ENCODE measurements around the gene CCDC12. TPM values are rescaled to one million over a fixed set of nuclear protein-coding genes. Genes with fewer than 3 reads are reported as not detected.

Gene CCDC12
- total RNA-seq, 1 donor from 2014 or later, result 25.2 TPM

GRCh38 chr3:46908294-46908985, 68.1 kb downstream of the CCDC12 start:
- peak; percentile 85 to 86 for DNase-seq (ENCODE audit: low read depth in 2 of 2)

DNA sequence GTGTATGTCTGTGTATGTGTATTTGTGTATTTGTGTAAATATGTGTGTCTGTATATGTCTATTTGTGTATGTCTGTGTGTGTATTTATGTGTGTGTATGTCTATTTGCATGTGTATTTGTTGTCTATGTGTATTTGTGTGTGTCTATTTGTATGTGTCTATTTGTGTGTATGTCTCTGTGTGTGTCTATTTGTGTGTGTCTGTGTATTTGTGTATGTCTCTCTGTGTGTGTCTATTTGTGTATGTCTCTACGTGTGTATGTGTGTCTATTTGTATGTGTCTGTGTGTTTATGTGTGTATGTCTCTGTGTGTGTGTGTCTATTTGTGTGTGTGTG, 68.6 kb downstream of the CCDC12 start:
- no peak for DNase-seq (ENCODE audit: low read depth in 2 of 2)

- no peak for DNase-seq (ENCODE audit: low read depth in 2 of 2)
These were observed 69.3 kb downstream of the CCDC12 start for GRCh38 chr3:46907271-46907670.

DNA sequence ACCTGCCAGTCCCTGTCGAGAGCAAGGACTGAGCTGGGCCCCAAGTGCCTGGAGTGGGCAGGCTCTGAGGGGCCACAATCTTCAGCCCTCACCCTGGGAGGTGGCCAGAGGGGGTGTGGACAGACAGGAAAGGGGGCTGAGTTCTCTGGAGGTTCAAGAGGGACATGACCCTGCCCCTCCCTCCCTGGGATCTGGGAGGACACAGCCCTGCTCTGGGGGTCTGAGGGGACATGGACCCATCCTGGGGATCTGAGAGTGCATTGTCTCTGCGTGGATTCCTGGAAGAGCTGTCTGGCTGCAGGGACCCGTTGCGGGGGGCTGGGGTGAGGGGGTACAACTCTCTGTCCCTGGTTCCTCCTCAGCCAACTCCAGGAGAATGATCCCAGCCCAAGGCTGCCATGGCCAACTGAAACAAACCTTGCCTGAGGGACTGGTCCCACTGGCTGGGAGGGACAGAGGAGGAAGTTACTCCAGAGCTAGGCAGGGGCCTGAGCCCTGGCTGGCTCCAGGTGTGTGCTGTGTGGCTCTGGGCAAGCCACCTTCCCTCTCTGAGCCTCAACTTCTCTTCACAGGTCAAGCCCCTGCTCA, 70.0 kb downstream of the CCDC12 start:
- DNase-seq (ENCODE audit: low read depth in 2 of 2), result no peak

- DNase-seq (ENCODE audit: low read depth in 2 of 2), result no peak
These were observed 70.7 kb downstream of the CCDC12 start for GRCh38 chr3:46905661-46906451.

GRCh38 chr3:46905213-46905560, 71.4 kb downstream of the CCDC12 start:
- DNase-seq (ENCODE audit: low read depth in 2 of 2), result no peak

- DNase-seq (ENCODE audit: low read depth in 2 of 2), result no peak
These were observed 72.0 kb downstream of the CCDC12 start for GRCh38 chr3:46904303-46905212.

DNA sequence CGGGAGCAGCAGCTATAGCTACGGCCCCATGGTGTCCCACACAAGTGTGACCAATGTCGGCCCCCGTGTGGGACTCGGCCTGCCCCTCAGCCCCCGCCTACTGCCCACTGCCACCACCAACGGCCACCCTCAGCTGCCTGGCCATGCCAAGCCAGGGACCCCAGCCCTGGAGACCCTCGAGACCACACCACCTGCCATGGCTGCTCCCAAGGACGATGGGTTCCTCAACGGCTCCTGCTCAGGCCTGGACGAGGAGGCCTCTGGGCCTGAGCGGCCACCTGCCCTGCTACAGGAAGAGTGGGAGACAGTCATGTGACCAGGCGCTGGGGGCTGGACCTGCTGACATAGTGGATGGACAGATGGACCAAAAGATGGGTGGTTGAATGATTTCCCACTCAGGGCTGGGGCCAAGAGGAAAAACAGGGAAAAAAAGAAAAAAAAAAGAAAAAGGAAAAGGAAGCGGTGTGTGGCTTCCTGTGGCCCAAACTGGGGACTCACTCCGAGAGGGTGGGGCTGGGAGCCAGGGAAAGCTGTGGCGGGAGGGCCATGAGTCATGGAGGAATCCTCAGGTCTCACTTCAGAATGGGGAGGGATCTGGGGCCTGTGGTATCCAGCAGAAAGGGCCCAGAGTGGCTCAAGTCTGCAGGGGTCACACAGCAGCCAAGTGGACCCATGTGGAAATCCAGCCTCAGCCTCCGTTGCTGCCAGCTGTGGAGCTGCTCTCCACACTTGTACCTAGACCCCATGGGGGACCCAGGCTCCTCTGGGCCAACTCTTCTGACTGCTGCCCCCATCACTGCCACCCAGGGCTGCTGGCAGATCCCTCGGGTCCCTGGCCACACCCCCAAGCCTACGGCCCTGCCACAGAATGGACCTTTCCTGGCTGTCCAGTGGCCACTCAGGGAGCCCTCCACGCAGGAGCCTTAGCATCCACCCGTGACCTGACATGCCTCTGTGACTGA, 72.9 kb downstream of the CCDC12 start:
- DNase-seq (ENCODE audit: low read depth in 2 of 2), result peak; percentile 22 to 53

- no peak for DNase-seq (ENCODE audit: low read depth in 2 of 2)
These were observed 74.3 kb downstream of the CCDC12 start for GRCh38 chr3:46902188-46902631.

GRCh38 chr3:46901591-46902187, 74.9 kb downstream of the CCDC12 start:
- no peak for DNase-seq (ENCODE audit: low read depth in 2 of 2)

DNA sequence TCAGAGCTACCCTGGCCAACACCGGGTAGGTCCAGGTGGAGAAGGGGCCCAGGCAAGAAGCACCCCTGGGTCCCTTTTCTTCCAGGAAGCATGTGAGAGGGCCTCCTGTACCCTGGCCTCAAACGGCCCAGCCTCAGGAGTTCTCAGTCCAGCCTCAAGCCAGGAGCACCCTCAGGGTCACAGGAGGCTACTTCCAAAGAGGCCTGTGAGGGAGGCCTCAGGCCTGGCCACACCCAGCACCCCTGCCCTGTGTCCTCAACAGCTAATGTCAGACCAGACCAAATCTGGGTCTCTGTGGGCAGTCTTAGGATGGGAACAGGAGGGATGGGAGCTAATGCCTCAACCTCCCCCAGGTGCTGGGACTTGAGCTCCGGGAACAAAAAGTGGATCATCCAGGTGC, 75.5 kb downstream of the CCDC12 start:
- no peak for DNase-seq (ENCODE audit: low read depth in 2 of 2)

DNA sequence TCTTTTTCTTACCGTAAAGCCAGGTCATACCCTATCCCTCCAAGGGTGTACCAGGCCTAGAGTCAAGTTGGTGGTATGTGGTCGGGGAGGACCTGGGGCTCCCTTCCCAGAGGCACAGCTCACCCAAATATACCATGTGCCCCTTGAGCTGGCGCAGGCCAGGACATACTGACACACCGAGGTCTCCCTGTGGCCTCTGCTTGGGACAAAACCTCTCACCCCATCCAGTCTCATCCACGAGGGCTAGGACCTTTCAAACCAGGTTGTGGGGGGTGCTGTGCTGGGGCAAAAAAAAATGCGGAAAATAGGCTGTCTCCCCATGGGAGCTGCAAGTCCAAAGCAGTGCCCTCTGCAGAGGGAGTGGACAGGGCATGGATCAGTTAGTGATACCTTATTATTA, 76.2 kb downstream of the CCDC12 start:
- no peak for DNase-seq (ENCODE audit: low read depth in 2 of 2)

DNA sequence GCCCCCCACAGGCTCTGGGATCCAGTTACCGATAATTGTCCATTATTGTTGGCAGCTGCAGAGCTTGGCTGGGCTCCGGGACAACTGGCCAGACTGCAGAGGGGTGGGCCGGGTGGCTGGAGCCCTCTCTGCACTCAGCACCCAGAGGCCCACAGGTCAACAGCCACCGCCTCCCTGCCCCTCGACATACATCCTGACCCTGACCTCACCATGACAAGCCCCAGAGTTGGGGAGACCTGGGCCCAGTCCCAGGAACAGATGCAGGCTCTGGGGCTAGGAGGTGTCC, 76.6 kb downstream of the CCDC12 start:
- DNase-seq (ENCODE audit: low read depth in 2 of 2), result no peak

- DNase-seq (ENCODE audit: low read depth in 2 of 2), result no peak
These were observed 77.2 kb downstream of the CCDC12 start for GRCh38 chr3:46899151-46900006.

GRCh38 chr3:46898321-46899150, 78.0 kb downstream of the CCDC12 start:
- no peak for DNase-seq (ENCODE audit: low read depth in 2 of 2)

GRCh38 chr3:46897829-46898320, 78.7 kb downstream of the CCDC12 start:
- no peak for DNase-seq (ENCODE audit: low read depth in 2 of 2)

- DNase-seq (ENCODE audit: low read depth in 2 of 2), result no peak
These were observed 79.5 kb downstream of the CCDC12 start for GRCh38 chr3:46897031-46897430.

GRCh38 chr3:46896386-46896785, 80.2 kb downstream of the CCDC12 start:
- no peak for DNase-seq (ENCODE audit: low read depth in 2 of 2)

All from dermis microvascular lymphatic vessel endothelial cell (primary cell).